H9 (cell line): ENCODE results near the gene CDH18. TPM values are rescaled to one million over a fixed set of nuclear protein-coding genes. Genes with fewer than 3 reads are reported as not detected.

Source experiments
- DNase-seq: peaks from one replicate; pipeline ENCODE4 v3.0.0-alpha.2; 2017
- H2AFZ ChIP-seq: one replicate; pipeline ENCODE4 v1.6.1; 2013; ENCODE audit warnings: mild to moderate bottlenecking, low read length, control low read depth, moderate library complexity
- H2AK5ac ChIP-seq: 2 replicates; pipeline ENCODE4 v1.6.1; 2013; ENCODE audit warnings: low read length, control low read depth, mixed read lengths; ENCODE audit not compliant: insufficient read length
- H2BK120ac ChIP-seq: one replicate; pipeline ENCODE4 v1.6.1; 2013; ENCODE audit warnings: low read depth, mild to moderate bottlenecking, low read length, control low read depth, inconsistent platforms; ENCODE audit not compliant: poor library complexity, severe bottlenecking
- H2BK12ac ChIP-seq: 2 replicates; pipeline ENCODE4 v1.6.1; 2013; ENCODE audit warnings: low read length, control low read depth, mixed read lengths, low read depth; ENCODE audit not compliant: insufficient read length
- H2BK15ac ChIP-seq: 2 replicates; pipeline ENCODE4 v1.6.1; 2013; ENCODE audit warnings: low read depth, low read length, control low read depth
- H2BK20ac ChIP-seq: one replicate; pipeline ENCODE4 v1.6.1; 2013; ENCODE audit warnings: low read depth, mild to moderate bottlenecking, low read length, control low read depth, inconsistent platforms; ENCODE audit not compliant: poor library complexity, severe bottlenecking
- H2BK5ac ChIP-seq: 2 replicates; pipeline ENCODE4 v1.6.1; 2013; ENCODE audit warnings: low read length, control low read depth, mixed read lengths; ENCODE audit not compliant: insufficient read length
- H3K14ac ChIP-seq: 2 replicates; pipeline ENCODE4 v1.6.1; 2013; ENCODE audit warnings: low read length, control low read depth; ENCODE audit not compliant: insufficient read depth
- H3K18ac ChIP-seq: 2 replicates; pipeline ENCODE4 v1.6.1; 2013; ENCODE audit warnings: low read depth, mild to moderate bottlenecking, mixed read lengths, low read length, control low read depth; ENCODE audit not compliant: insufficient read length
- H3K23ac ChIP-seq: 2 replicates; pipeline ENCODE4 v1.6.1; 2013; ENCODE audit warnings: low read length, control low read depth, mixed read lengths, low read depth; ENCODE audit not compliant: insufficient read length
- H3K23me2 ChIP-seq: 2 replicates; pipeline ENCODE4 v1.6.1; 2013; ENCODE audit warnings: low read depth, mild to moderate bottlenecking, mixed read lengths, low read length, control low read depth; ENCODE audit not compliant: insufficient read length, poor library complexity, severe bottlenecking
- H3K27ac ChIP-seq: 2 replicates; pipeline ENCODE4 v1.5.1; 2013; ENCODE audit warnings: low read length, control low read depth, mixed read lengths, low read depth; ENCODE audit not compliant: insufficient read length
- H3K27me3 ChIP-seq: 2 replicates; pipeline ENCODE4 v1.6.1; 2013; ENCODE audit warnings: low read length, control low read depth, inconsistent platforms; ENCODE audit not compliant: insufficient read depth
- H3K4ac ChIP-seq: 2 replicates; pipeline ENCODE4 v1.6.1; 2013; ENCODE audit warnings: low read depth, mild to moderate bottlenecking, control low read depth, inconsistent platforms, low read length, moderate library complexity
- H3K4me1 ChIP-seq: 2 replicates; pipeline ENCODE4 v1.6.1; 2013; ENCODE audit warnings: low read length, control low read depth, inconsistent platforms; ENCODE audit not compliant: insufficient read depth
- H3K4me2 ChIP-seq: 2 replicates; pipeline ENCODE4 v1.6.1; 2013; ENCODE audit warnings: low read length, control low read depth, mixed read lengths; ENCODE audit not compliant: insufficient read length, insufficient read depth
- H3K56ac ChIP-seq: 2 replicates; pipeline ENCODE4 v1.6.1; 2013; ENCODE audit warnings: low read depth, mild to moderate bottlenecking, mixed read lengths, low read length, control low read depth; ENCODE audit not compliant: insufficient read length
- H3K79me1 ChIP-seq: 2 replicates; pipeline ENCODE4 v1.6.1; 2013; ENCODE audit warnings: low read depth, mild to moderate bottlenecking, moderate library complexity, low read length, control low read depth, inconsistent platforms; ENCODE audit not compliant: insufficient read depth, poor library complexity, severe bottlenecking
- H3K79me2 ChIP-seq: 2 replicates; pipeline ENCODE4 v1.6.1; 2013; ENCODE audit warnings: low read length, control low read depth, inconsistent platforms; ENCODE audit not compliant: insufficient read depth
- H3K9ac ChIP-seq: 2 replicates; pipeline ENCODE4 v1.6.1; 2013; ENCODE audit warnings: low read length, control low read depth, mixed read lengths; ENCODE audit not compliant: insufficient read length; ENCODE audit errors: extremely low read depth
- H3K9me3 ChIP-seq: one replicate; pipeline ENCODE4 v1.6.1; 2013; ENCODE audit warnings: low read depth, low read length, inconsistent platforms; ENCODE audit not compliant: control insufficient read depth
- H3T11ph ChIP-seq: one replicate; pipeline ENCODE4 v1.6.1; 2013; ENCODE audit warnings: mild to moderate bottlenecking, low read length, control low read depth, inconsistent platforms
- H4K20me1 ChIP-seq: one replicate; pipeline ENCODE4 v1.6.1; 2013; ENCODE audit not compliant: control insufficient read depth, insufficient read length, insufficient read depth
- H4K5ac ChIP-seq: 2 replicates; pipeline ENCODE4 v1.6.1; 2013; ENCODE audit warnings: low read depth, mild to moderate bottlenecking, mixed read lengths, low read length, control low read depth; ENCODE audit not compliant: insufficient read length
- H4K8ac ChIP-seq: replicated peaks from 2 replicates; pipeline ENCODE4 v1.6.1; 2013; ENCODE audit warnings: low read length, control low read depth, mixed read lengths, low read depth; ENCODE audit not compliant: insufficient read length
- H4K91ac ChIP-seq: 2 replicates; pipeline ENCODE4 v1.6.1; 2013; ENCODE audit warnings: low read depth, mild to moderate bottlenecking, moderate library complexity, mixed read lengths, low read length, control low read depth; ENCODE audit not compliant: insufficient read length
- H3K27ac Mint-ChIP-seq, 3 experiments: 2 replicates in 2 of 3; 3 replicates in 1 of 3; pipeline ENCODE4 v1.8.0; 2020 to 2021; ENCODE audit warnings: mixed read lengths in 3 of 3, mild to moderate bottlenecking in 1 of 3, moderate library complexity in 1 of 3
- H3K27me3 Mint-ChIP-seq: 2 replicates; pipeline ENCODE4 v1.8.0; 2021; ENCODE audit warnings: low read depth, mild to moderate bottlenecking, moderate library complexity, mixed read lengths
- H3K36me3 Mint-ChIP-seq, 3 experiments: 2 replicates in 2 of 3; 3 replicates in 1 of 3; pipeline ENCODE4 v1.8.0; 2020 to 2021; ENCODE audit warnings: low read depth in 3 of 3, mixed read lengths in 3 of 3; ENCODE audit not compliant: insufficient read depth in 1 of 3
- H3K4me1 Mint-ChIP-seq, 2 experiments: 2 replicates each; pipeline ENCODE4 v1.8.0; 2020; ENCODE audit warnings: mixed read lengths in 2 of 2
- H3K4me3 Mint-ChIP-seq, 2 experiments: 2 replicates in 1 of 2; 3 replicates in 1 of 2; pipeline ENCODE4 v1.8.0; 2020 to 2021; ENCODE audit warnings: mild to moderate bottlenecking in 2 of 2, mixed read lengths in 2 of 2, moderate library complexity in 1 of 2
- H3K9me3 Mint-ChIP-seq, 2 experiments: 2 replicates in 1 of 2; 3 replicates in 1 of 2; pipeline ENCODE4 v1.8.0; 2020; ENCODE audit warnings: mild to moderate bottlenecking in 2 of 2, mixed read lengths in 2 of 2, moderate library complexity in 1 of 2
- WGBS: extraction: QIAGEN DNeasy Blood & Tissue Kit; methylation state at CpG from one replicate; pipeline ENCODE4 v1.1.7; 2013; ENCODE audit warnings: missing lambda C conversion rate, low lambda C conversion rate, mixed read lengths; ENCODE audit not compliant: insufficient read length; ENCODE audit errors: extremely low coverage; 5-methylcytosine and 5-hydroxymethylcytosine counted together
- total RNA-seq: library from RNA; stranded (reverse); gene quantifications from 2 replicates; pipeline ENCODE4 v1.2.1, GENCODE V29; 2021
- TF ChIP-seq, protein P1 (sequence below): fragments of 200-600 bp; sonication (generic); conservative IDR thresholded peaks from 3 replicates; pipeline ENCODE4 v1.8.0; 2021; ENCODE audit warnings: antibody characterized with exemption, mild to moderate bottlenecking

CDH18 gene
- total RNA-seq, 1 experiment from 2014 or later = not detected

DNA sequence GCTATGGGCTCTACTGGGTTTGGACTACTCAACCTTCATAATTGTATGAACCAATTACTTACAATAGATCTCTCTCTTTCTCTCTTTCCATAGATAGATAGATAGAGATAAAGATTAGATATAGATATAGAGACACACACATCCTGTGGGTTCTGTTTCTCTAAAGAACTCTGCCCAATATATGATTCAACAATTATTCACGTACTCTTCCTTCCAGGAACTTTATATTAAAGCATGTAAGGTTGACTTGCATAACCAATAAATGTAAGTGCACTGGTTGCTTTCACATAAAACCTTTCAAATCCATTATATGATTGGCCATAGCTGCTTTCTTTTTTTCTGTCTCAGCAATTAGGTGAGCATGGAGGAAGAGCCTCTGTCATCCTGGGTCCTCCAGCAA lies 46.7 kb upstream of the CDH18 start:
- H3K23ac ChIP-seq = no peak overlapping the region
- no peak overlapping the region for H3K27ac ChIP-seq
- H2BK120ac ChIP-seq = no peak overlapping the region
- no peak overlapping the region for H3K56ac ChIP-seq
- no peak overlapping the region for H3K4me3 Mint-ChIP-seq
- H3K9me3 ChIP-seq = no peaks in the 10 kb centered on the region
- H3K23me2 ChIP-seq = no peaks in the 10 kb centered on the region
- H2BK12ac ChIP-seq = no peak overlapping the region
- peaks cover 0 to 16% of the 10 kb centered on the region in 2 experiments; a peak in 4 of 5 replicates for H3K9me3 Mint-ChIP-seq
- no peak overlapping the region for H4K91ac ChIP-seq
- H3K27ac Mint-ChIP-seq = no peak overlapping the region
- H2BK20ac ChIP-seq = no peak overlapping the region
- H3K14ac ChIP-seq = no peak overlapping the region
- H2BK15ac ChIP-seq = no peak overlapping the region
- no peak overlapping the region for H3T11ph ChIP-seq
- no peaks in the 10 kb centered on the region for H3K4me1 ChIP-seq
- H3K27me3 ChIP-seq = no peaks in the 10 kb centered on the region
- no peaks in the 10 kb centered on the region for H3K79me2 ChIP-seq
- H4K5ac ChIP-seq = no peak overlapping the region
- no peaks in the 10 kb centered on the region for H4K20me1 ChIP-seq
- WGBS = no CpG with 5 or more reads among the region's 1 CpG
- H3K79me1 ChIP-seq = no peaks in the 10 kb centered on the region
- H4K8ac ChIP-seq = no peak overlapping the region
- TF ChIP-seq, protein P1, sequence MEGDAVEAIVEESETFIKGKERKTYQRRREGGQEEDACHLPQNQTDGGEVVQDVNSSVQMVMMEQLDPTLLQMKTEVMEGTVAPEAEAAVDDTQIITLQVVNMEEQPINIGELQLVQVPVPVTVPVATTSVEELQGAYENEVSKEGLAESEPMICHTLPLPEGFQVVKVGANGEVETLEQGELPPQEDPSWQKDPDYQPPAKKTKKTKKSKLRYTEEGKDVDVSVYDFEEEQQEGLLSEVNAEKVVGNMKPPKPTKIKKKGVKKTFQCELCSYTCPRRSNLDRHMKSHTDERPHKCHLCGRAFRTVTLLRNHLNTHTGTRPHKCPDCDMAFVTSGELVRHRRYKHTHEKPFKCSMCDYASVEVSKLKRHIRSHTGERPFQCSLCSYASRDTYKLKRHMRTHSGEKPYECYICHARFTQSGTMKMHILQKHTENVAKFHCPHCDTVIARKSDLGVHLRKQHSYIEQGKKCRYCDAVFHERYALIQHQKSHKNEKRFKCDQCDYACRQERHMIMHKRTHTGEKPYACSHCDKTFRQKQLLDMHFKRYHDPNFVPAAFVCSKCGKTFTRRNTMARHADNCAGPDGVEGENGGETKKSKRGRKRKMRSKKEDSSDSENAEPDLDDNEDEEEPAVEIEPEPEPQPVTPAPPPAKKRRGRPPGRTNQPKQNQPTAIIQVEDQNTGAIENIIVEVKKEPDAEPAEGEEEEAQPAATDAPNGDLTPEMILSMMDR = no peak
- no peak overlapping the region for H3K4ac ChIP-seq
- no peak for DNase-seq
- H2AK5ac ChIP-seq = no peak overlapping the region
- H3K4me2 ChIP-seq = no peak overlapping the region
- peaks cover 0 to 8% (median 2%) of the 10 kb centered on the region in 3 experiments; a peak in 4 of 7 replicates for H3K36me3 Mint-ChIP-seq
- H3K4me1 Mint-ChIP-seq = no peaks in the 10 kb centered on the region
- no peak overlapping the region for H2BK5ac ChIP-seq
- H3K27me3 Mint-ChIP-seq = no peaks in the 10 kb centered on the region
- no peak overlapping the region for H3K9ac ChIP-seq
- H3K18ac ChIP-seq = no peak overlapping the region
- no peak overlapping the region for H2AFZ ChIP-seq
